Urothelium cell line (cell line): ENCODE measurements around the gene SYT12.
"Not testable (repeated sequence)": the region's sequence is repeated elsewhere in the genome, so short reads cannot be mapped to it uniquely, and the experiment has no call there.

Experiments used
- DNase-seq: peaks from one replicate; pipeline ENCODE4 v3.0.0; 2011; ENCODE audit warnings: low spot score, mixed read lengths
- FAIRE-seq: peaks from 2 replicates; lab custom pipeline; 2011; peaks lifted over from hg19 to GRCh38; lab: Jason Lieb, UNC

Gene SYT12

GRCh38 chr11:66992041-66992440 lies 30.9 kb upstream of the SYT12 start:
- FAIRE-seq (no peak), DNase-seq (no peak)

GRCh38 chr11:66996609-66997273 lies 26.2 kb upstream of the SYT12 start:
- no peak for DNase-seq
- no peak for FAIRE-seq

GRCh38 chr11:66999555-66999954 lies 23.4 kb upstream of the SYT12 start:
- DNase-seq = no peak
- no peak for FAIRE-seq

DNA sequence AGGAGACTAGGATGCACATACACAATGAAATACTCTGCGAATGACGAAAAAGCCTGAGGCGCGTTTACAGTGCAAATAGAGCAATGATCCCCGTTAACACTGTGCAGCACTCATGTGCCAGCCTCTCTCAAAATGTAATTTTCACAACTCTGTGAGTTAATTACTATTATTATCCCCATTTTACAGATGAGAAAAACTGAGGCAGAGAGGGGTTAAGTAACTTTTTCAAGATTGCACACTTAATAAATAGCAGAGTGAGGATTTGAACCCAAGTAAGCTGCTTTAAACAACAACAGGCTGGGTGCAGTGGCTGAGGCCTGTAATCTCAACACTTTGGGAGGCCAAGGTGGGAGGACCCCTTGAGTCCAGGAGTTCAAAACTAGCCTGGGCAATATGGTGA lies 21.6 kb upstream of the SYT12 start:
- no peak for DNase-seq
- no peak for FAIRE-seq

DNA sequence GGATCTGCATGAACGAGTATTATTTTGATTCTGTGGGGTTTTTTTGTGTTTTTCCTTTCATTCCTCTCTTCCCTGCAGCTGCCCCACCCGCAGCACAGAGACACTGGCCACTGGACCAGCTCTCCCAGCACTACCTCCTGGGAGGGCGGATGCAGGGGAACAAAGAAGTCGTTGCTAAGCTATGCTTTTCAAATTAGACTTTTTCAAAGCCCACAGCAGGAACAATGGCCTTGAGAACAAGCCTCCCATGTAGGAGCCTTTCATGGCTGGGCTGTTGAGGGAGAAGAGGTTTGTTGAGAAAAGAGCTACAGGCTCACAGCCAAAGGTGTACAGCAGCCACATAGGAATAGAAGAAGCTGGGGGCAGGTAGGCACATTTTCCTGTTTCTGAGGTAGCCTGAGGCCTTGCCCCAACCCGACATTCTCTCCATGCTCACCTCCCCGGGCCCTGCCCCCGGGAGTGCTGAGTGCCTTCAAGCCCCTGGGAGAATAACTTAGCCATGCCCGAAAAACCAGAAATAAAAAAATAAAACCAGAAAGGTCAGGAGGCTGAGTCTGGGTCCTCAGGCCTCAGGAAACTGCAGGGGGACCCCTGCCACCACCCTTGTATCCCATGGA lies 20.5 kb upstream of the SYT12 start:
- no peak for DNase-seq
- no peak for FAIRE-seq

DNA sequence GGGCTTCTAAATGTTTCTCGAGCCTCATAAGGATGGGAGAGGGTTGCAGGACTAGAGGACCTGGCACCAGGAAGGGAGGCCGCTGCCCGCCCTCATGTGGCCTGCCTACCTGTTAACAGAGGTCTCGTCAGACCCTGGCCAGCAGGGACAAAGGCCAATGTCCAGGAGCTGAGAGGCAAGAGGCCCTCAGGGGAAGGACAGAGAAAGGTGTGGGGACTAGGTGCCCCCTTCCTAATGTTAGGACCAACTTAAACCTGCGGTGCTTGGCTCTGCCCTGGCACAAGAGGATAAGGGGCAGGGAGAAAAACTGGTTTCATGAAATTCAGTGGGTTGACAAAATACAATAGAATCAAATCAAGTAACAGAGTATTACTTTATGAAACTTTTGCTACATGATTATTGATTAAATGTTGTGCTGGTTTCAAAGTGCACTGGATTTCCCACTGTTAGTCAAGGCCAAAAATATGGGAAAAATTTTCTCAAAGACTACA lies 20.0 kb upstream of the SYT12 start:
- FAIRE-seq (no peak), DNase-seq (no peak)

GRCh38 chr11:67005200-67005599 lies 17.7 kb upstream of the SYT12 start:
- not testable (repeated sequence) for FAIRE-seq, DNase-seq

DNA sequence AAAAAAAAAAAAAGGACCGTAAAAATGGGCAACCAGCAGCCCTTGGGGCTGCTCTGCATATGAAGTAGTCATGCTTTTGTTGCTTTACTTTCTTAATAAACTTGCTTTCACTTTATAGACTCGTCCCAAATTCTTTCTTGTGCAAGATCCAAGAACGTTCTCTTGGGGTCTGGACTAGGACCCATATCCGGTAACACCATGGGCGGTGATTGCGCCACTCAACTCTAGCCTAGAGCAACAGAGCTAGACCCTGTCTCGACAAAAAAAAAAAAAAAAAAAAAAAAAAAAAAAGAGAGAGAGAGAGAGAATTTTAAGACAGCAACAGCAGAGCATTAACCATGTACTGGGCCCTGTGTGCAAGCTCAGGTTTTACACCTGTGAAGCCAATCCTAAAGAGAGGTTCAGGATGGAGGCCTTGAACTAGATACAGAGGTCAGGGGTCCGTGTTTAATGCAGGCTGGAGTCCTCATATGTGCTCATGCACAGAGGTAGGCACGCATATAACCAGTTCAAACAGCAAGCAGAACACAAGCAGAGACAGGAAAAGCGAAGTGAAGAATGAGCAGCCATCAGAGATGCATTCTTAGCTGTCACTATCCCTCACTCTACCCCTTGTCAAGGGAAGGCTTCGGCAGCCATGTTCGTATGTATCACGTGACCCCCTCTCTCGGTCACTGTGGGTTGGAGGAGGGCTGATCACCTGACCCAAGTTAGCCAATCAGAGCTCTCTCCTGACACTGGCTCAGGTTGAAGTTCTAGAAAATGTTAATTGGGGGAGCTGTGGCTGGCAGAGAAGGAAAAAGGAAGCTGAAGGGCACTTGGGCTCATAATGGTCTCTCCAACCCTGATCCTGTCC lies 16.7 kb upstream of the SYT12 start:
- DNase-seq = peak; percentile 44
- FAIRE-seq = no peak

DNA sequence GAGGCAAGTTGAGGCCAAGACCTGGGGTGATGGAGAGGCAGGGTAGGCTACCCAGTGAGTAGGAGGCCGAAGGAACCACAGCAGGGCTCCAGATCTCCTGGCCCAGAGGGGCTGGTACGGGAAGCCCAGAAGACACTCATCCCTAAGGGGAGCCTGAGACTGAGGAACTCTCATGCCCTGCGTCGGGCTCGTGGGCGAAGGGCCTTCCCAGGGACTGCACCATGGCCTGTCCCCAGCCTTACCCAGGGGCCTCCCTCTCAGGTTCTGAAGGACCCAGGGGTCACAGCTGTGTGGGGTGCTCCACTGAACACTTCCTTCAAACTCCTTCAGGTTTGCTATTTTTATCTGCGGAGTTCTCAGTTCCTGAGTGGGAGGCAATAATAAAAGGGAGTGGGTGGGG lies 15.8 kb upstream of the SYT12 start:
- DNase-seq = no peak
- no peak for FAIRE-seq

DNA sequence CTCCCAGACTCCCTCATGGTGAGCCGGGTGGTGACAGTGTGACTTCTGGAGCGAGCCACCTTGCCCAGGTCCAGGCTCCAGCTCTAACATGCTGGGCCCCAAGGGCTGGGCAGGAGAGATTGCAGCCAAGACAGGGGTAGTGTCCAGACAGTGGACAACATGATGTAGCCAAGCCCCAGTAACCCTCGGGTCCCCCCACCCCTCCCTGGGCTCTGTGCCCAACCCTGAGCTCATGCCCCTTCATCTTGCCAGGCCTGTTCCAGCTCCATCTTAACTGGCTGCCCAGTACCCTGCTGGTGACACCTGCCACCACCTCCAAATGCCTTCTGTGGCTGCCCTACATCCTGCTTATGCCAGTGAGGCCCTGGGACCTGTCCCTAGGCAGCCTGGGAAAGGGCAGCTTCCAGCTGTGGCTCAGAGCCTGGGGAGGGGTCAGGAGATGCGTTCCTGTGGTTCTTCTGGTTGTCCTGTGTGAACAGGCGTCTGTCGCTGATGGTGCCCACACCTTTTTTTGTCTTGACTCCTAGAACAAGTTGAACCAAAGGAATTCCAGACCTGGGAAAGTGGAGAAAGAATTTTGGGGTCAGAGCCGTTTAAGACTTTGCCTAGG lies 12.5 kb upstream of the SYT12 start:
- FAIRE-seq (no peak), DNase-seq (no peak)

GRCh38 chr11:67013511-67014045 lies 9.4 kb upstream of the SYT12 start:
- FAIRE-seq (no peak), DNase-seq (no peak)

- DNase-seq = no peak
- no peak for FAIRE-seq
Measured at GRCh38 chr11:67014343-67014742, 8.6 kb upstream of the SYT12 start.

- FAIRE-seq = no peak
- no peak for DNase-seq
Measured at GRCh38 chr11:67015048-67015447, 7.9 kb upstream of the SYT12 start.

GRCh38 chr11:67016550-67016949 lies 6.4 kb upstream of the SYT12 start:
- DNase-seq = no peak
- no peak for FAIRE-seq

GRCh38 chr11:67020949-67021348 lies 2.0 kb upstream of the SYT12 start:
- FAIRE-seq (no peak), DNase-seq (no peak)

- peak; percentile 92 for DNase-seq
- FAIRE-seq = peak; percentile 80
Measured at GRCh38 chr11:67022341-67022933, 497 bp upstream of the SYT12 start.

- DNase-seq (peak; percentile 48), FAIRE-seq (no peak)
Measured at GRCh38 chr11:67023957-67024353, 1.0 kb downstream of the SYT12 start.

- DNase-seq = peak; percentile 78
Measured at GRCh38 chr11:67024410-67024809, 1.5 kb downstream of the SYT12 start.

DNA sequence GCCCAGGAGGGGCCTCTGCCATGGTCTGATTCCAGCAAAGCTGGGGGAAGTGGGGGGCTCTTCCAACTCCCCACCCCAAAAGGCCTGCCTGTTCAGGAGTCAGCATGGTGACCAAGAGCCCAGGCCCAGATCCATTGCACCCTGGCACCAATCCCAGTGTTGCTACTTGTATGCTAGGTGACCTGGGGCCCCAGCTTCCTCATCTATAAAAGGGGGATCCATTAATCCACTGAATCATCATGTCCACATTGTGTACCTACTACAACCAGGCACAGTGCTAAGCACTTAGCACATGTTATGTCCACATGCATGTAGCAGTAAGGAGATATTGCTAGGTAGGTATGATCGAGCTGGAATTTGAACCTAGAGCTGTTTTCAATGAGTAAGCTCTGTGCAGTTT lies 2.0 kb downstream of the SYT12 start:
- DNase-seq = no peak
- no peak for FAIRE-seq

More at GRCh38 chr11:67024410-67024809, 1.5 kb downstream of the SYT12 start:
- no peak for FAIRE-seq

- no peak for FAIRE-seq
- no peak for DNase-seq
Measured at GRCh38 chr11:67025750-67026149, 2.8 kb downstream of the SYT12 start.

DNA sequence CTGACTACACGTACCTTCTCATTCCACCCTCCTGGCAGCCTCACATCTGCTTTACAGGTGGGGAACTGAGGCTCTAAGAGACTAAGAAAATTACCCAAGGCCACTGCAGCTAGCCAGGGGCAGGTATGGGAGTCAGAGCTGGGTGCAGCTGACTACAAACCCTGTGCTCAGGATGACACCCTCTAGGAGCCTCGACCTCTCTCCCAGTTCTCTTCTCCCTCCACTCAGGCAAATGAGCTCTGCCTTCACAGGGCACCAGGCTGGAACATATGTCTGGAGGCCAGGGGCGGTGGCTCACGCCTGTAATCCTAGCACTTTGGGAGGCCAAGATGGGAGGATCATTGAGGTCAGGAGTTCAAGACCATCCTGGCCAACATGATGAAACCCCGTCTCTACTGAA lies 4.0 kb downstream of the SYT12 start:
- no peak for FAIRE-seq

More for the DNA sequence above, 4.0 kb downstream of the SYT12 start:
- no peak for DNase-seq
